GM19395 (cell line): ENCODE data around the gene PXDN.
"Not testable (repeated sequence)": the region's sequence is repeated elsewhere in the genome, so short reads cannot be mapped to it uniquely, and the experiment has no call there.

Experiments used
- ATAC-seq: cut with Tn5 transposase; IDR thresholded peaks from one replicate; pipeline ENCODE4 v1.9.1; 2021; ENCODE audit warnings: mild to moderate bottlenecking, moderate library complexity; ENCODE audit not compliant: unreplicated experiment

The PXDN gene, protein sequence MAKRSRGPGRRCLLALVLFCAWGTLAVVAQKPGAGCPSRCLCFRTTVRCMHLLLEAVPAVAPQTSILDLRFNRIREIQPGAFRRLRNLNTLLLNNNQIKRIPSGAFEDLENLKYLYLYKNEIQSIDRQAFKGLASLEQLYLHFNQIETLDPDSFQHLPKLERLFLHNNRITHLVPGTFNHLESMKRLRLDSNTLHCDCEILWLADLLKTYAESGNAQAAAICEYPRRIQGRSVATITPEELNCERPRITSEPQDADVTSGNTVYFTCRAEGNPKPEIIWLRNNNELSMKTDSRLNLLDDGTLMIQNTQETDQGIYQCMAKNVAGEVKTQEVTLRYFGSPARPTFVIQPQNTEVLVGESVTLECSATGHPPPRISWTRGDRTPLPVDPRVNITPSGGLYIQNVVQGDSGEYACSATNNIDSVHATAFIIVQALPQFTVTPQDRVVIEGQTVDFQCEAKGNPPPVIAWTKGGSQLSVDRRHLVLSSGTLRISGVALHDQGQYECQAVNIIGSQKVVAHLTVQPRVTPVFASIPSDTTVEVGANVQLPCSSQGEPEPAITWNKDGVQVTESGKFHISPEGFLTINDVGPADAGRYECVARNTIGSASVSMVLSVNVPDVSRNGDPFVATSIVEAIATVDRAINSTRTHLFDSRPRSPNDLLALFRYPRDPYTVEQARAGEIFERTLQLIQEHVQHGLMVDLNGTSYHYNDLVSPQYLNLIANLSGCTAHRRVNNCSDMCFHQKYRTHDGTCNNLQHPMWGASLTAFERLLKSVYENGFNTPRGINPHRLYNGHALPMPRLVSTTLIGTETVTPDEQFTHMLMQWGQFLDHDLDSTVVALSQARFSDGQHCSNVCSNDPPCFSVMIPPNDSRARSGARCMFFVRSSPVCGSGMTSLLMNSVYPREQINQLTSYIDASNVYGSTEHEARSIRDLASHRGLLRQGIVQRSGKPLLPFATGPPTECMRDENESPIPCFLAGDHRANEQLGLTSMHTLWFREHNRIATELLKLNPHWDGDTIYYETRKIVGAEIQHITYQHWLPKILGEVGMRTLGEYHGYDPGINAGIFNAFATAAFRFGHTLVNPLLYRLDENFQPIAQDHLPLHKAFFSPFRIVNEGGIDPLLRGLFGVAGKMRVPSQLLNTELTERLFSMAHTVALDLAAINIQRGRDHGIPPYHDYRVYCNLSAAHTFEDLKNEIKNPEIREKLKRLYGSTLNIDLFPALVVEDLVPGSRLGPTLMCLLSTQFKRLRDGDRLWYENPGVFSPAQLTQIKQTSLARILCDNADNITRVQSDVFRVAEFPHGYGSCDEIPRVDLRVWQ (N-terminal part only)

DNA sequence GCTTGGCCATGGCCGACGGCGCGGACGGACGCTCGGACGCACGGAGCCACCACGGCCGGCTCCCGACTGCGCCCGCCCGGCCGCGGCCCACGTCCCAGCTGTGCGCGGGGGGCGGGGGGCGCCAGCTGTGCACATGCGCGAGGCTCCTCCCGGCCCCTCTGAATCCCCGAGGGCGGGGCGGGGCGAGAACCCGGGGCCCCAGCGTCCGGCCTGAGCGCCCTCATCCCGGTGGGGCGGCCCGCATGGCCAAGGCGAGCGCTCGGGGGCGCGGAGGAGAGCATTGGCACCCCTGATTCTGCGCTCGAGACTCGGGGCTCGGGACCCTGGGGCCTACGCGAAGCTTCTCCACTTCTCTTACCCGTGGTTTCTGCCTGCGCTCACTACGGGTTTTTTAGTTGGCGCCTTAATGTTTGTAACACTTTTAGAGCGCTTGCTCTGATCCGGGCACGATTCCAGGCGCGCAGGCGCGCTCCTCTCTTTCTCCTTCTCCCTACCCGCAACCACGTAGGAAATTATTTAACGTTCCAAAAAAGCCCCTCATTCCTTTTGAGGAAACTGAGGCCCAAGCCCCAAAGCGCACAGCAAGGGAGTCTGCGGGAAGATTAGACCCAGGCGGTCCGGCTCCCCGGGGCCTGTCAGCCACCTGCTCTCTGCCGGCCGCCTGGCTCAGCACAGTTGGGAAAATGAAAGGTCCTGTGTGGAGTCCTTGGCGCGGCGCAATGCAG is at the start of gene PXDN:
TSS of gene PXDN (minus strand) at position 70 of the 725 bp plus-strand sequence. CDS start at position 10, 60 bp downstream.
- ATAC-seq: no peak

DNA sequence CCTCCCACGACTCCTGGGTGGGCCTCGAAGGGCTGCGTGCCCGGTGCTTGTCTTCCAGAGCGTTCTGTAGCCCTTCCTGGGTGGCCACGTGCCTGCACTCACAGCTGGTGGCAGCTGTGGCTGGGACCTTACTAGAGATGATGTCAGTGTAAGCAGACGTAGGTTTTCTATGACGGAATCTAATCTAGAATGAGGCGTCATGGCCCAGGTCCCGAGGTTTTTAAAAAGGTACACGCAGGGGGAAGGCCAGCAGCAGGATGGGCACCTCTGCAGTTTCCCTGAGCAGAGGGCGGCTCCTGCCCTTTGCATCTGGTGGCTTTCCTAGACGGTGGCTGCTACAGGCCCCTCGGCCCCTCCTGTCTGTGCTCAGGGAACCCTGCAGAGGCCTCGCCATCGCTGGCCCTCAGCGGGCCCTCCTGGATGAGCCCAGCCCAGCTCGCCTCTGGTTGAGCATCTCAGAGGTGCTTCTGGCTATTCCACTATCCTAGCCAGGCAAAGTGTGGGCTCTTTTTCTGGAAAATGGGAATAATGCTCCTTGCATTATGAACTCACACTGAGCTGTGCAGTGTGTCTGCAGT is 49.6 kb upstream of the PXDN start:
- no peak for ATAC-seq

DNA sequence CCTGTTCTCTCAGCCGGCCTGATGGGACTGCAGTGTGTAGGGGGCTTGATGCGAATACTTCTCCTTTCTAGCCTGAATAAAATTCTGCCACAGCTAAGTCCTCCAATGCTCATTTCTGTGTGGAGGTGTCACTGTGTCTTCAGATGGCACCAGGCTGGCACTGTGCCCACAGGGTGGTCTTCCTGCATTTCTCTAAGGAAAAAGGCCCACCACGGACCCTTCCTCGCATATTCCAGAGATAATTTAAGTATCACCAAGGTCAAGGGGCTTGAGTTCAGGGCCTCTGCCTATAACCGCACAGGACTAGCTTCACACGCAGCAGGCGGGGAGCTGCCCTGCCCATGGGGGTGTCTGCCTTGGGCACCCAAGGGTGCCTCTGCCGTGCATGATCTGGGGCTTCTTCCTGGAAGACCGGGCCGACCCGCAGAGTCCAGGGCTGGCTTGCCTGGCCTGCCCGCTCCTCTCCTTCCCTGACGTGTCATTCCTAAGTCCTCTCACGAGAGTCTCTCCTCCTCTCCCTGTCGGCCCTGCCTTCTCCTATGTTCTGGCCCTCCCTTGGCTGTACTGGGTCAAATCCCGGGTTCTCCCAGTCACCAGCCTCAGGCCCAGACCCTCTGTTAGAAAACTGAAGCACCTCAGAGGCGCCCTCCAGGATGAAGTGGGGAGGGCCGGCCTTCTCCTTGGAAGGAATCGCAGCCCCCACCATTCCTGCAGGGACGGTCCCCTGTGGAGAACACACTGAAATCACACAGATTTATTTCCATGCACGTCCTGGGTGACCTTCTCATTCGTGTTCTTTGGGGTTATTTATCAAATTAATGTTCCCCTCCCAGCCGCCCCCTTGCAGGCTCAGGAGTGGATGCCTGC is 48.9 kb upstream of the PXDN start:
- ATAC-seq: no peak

DNA sequence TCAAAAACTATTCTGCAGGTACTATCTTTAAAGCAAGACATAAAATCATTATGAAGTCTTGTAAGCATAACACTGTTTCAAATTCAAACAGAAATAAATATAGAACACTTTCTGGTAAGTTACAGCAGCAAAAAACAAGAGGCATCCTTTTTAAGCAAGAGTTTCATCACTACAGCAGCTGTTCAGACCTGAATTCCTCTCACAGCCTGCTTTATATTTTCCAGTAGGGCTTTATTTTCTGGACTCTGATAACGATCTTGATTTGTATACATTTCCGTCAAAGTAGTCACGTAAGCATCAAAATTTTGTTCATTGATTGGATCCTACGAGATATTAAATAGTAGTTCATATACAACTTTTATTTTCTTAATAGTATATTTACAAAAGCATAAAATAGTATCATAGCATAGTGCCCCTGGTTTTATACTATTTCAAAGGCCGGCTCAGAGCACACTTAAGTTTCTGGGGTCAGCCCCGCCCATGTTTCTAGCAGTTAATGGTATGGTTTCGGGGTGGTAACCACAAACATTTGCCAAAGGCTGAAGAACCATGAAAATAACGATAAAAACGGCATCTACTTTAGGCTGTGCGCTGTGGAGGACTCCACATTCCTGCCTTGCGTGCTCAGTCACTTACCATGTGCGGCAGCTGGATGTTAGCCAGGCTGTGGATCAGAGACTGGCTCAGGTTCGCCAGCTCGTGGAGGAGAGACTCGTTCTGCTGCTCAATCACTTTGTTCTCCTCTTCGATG is 47.5 kb upstream of the PXDN start:
- ATAC-seq: no peak

DNA sequence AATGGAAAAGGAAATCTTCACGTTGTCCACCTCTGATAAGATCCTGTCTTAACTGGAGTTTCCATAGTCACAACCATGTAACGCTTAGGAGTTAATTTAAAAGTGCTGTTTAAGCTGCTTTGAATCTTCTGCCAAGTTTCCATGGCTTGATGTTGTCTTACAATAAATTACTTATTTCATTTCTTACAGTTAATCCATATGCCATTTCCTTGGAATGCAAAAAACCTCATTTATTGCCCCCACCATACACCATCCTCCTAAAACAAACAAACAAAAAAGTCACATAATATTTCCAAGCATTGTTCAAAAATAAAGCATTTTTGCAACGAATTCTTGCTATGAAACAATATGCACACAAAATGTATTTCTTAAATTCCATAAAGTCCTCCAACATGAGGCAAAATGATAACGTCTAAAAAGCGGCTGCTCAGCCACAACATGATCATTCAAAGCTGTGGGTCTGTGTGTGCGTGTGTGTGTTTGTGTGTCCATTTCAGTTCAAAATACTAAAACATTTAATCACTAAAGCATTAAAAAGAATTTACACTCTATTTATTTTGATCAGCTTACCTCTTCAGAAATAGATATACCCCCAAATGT is 46.8 kb upstream of the PXDN start:
- no peak for ATAC-seq

DNA sequence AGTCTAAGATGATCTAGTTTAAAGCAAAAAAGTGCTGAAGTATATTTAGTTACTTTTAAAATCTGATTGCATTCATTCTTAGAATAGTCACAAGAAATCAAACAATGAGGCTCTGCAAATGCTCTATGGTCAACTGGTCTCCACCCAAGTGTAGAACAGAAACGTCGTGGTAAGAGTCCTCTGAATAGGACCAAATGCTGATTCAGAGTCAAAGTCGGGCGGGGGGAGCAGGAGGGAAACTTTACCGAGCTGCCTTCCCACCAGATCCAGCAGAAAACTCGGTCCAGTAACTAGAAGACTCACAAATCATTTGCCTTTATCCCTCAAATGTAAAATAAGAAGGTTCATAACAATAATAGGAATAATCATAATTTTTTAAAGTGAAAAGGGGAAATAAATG is 46.2 kb upstream of the PXDN start:
- ATAC-seq: no peak

DNA sequence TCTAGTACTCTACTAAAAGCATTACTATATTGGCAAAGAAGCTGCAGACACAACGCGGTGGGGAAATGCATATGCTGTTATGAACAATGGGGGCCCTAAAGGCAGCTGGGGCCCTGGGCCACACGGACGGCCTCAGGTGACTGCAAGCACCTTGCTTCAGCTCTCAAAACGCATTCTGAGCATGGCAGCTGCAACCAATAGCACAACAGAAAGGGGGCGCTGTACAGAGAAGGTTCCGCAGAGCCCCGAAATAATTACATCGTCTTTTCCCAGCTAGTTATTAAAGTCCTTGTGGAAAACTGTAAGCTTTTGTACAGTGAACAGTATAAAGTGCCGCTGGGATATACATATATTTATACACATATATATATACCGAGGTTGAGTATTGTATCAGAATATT is 45.3 kb upstream of the PXDN start:
- no peak for ATAC-seq

DNA sequence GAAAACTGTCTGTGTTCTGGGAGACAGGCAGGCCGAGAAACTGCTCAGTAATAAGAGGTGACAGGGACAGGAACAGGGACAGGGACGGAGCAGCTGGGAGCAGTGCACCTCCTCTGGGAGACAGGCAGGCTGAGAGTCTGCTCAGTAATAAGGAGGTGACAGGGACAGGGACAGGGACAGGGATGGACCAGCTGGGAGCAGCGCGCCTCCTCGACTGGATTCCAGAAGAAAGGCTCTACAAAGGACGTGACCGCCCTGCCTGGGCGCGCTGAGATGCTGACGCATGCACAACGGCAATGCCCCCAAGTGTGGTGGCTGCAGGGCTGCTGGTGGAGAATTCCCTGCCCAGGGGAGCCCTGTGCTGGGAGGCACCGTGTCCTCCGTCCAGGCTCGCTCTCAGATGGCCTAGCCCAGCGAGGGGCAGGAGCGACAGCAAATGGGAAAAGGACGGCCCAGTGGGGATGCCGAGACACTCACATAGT is 44.2 kb upstream of the PXDN start:
- no peak for ATAC-seq

DNA sequence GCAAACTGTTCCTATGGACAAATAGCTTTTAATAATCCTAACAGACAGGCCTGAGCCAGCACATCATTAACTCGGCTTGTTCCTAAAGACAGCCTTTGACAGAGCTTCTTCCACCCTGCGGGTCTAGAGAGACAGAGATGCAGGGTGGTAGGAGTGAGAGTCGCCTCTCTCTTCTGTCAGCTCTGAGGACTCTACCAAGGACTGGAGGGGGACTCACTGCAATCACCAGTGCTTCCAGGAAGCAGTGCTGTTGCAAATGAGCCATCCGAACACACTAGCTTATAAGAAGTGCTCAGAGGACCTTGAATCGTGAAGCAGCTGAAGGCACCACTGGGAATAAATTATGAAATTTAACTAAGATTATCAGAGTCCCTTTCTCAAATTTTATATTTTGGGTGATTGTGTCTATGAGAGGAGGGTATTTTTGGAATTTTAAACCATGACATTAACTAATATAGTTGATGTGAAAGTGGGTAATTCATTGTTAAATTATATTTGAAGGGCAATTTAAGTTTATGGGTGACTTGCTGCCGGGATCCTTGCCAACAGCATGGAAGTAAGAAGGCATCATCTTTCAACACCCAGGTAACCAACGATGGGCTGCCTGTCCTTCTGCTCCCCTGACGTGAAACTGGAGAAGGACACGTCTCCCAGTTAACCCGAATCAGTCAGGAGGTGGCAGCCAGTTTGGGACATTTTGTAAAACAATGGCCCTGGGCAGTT is 43.6 kb upstream of the PXDN start:
- no peak for ATAC-seq

DNA sequence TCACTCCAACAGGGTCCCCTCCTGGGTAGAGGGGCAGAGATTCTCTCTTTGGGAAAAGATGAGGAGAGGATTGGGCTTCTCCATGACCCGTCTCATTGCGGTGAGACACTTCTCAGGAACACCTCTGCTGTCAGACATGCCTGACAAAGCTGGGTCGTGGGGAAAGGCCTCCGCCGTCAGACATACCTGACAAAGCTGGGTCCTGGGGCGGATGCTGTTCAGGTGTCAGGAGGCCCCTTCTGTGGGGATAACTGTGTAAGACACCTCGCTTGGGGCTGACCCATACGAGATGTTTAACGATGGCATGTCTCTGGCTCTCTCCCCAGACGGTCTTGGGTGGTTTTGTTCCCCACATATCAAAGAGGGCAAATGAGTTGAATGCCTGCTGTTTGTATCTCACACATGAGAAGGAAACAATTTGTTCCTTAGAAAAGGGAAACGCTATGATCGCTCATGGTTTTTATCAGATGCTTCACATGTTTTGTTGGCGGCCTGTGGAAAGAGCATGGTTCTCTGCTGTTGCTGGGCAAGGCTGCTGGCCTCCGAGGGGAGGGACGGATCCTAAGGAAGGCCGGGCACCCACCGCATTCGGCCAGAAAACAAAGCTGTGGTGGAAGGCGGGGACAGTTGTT is 40.8 kb upstream of the PXDN start:
- ATAC-seq: no peak

DNA sequence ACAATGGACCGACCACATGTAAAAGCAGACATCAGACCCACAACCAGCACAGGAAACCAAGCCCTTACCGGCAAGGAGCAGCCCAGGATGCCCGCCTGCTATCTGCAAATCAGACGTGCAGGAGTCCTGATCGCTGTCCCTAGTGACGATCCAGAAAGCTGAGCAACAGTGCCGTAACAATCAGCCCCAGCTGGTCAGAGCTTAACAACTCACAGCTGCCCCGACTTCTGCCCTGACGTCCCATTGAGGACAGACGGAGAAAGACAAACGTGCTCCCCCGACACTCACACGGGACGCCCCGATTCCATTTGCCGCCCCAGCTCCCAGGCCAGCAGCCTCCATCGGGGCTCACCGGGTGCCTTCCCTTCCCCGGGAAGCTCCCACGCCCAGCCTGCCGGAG is 39.8 kb upstream of the PXDN start:
- no peak for ATAC-seq

DNA sequence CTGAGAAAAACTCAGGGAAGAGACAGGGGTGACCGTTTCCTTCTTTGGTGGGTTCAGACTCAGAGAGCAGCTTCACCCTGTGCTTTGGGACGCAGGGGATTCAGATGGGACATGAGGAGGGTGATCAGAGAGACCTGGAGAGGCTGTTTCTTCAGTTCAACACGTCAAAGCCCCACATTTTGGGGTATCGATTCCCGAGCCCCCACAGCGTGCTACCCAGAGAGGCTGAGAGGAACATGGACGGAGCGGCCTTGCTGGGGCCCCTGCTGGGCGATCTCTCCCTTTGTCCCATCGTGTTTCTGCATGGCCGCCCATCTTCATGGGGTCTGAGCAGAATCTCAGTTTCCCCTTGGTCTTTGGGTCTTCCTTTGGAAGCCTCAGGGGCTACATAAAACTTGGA is 38.2 kb upstream of the PXDN start:
- no peak for ATAC-seq

DNA sequence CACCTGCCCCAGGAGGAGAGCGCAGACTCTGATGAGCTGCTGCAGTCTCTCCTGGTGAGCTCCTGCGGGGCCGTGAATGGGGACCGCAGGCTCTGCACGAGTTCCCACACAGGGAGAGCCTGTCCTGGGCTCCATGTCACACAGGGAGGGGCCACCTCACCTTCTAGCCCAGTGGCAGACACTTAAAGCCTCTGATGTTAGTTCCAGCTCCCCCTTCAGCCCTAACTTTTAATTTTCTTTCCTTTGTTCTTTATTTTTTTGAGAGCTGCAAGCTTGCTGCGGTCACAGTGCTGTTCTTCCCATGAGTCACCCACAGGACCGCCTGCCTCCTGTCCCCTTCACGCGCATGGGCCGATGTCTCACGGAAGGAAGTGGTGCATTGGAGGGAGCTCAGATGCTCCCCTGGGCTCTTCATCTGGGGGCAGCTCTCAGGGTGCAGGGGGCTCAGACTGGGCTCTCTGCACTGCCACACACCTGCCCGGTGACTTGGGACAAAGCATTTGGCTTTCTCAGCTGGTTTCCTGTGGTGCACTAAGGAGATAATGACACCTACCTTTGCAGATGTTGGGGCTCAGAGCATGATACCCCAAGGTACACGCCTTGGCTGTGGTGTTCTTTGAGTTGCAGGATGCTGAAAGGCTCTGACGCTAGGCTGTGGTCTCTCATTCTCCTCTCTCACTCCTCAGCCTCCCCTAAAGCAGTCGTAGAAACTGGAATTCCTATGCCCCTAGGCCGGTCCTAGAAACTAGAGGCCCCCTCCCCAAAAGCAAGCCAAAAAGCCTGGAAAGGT is 37.2 kb upstream of the PXDN start:
- ATAC-seq: no peak

DNA sequence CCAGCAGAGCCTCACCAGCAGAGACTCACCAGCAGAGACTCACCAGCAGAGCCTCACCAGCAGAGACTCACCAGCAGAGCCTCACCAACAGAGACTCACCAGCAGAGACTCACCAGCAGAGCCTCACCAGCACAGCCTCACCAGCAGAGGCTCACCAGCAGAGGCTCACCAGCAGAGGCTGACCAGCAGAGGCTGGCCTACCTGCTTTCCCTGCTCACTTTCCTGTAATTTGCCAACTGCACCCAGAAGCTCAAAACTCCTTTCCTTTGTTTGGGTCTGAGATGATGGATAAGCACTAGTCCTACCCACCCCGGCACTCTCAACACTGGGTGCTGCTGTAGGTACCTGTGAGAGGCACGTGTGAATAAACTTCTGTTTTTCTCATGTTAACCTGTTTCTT is 36.4 kb upstream of the PXDN start:
- no peak for ATAC-seq

DNA sequence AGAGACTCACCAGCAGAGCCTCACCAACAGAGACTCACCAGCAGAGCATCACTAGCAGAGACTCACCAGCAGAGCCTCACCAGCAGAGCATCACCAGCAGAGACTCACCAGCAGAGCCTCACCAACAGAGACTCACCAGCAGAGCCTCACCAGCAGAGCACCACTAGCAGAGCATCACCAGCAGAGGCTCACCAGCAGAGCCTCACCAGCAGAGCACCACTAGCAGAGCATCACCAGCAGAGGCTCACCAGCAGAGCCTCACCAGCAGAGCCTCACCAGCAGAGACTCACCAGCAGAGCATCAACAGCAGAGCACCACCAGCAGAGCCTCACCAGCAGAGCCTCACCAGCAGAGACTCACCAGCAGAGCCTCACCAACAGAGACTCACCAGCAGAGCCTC is 35.7 kb upstream of the PXDN start:
- not testable (repeated sequence) for ATAC-seq

DNA sequence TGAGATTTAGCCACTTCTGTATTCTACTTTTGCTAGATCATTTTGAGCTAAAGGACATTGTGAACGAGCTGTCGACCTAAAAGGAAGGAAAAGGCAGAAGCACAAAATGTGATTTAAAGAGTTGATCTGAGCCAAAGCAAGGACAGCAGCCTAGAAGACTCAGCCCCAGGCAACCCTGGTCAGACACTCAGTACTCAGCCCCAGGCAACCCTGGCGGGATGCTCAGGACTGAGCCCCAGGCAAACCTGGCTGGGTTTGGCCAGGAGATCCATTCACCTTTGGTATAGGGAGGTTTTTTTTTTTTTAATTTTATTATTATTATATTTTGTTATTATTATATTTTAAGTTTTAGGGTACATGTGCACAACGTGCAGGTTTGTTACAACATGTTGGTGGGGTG is 34.3 kb upstream of the PXDN start:
- no peak for ATAC-seq
